ENCODE measurements around the gene BCL2L12.
"Not testable (repeated sequence)": the region's sequence is repeated elsewhere in the genome, so short reads cannot be mapped to it uniquely, and the experiment has no call there.

GRCh38 chr19:49633273-49633672 is 32.5 kb upstream of the BCL2L12 start:
- TF ChIP-seq ZMYM4, ZNF274 (CRISPR knock-in tag; IDR thresholded peaks at IDR 0.05): not testable (repeated sequence)

Measured in HepG2 (cell line).